Measurements from ENCODE around the gene FERMT3. TPM values are rescaled to one million over a fixed set of nuclear protein-coding genes. Genes with fewer than 3 reads are reported as not detected.
A peak's percentile ranks its signal among the peaks of the same experiment; 100 is the strongest.

Gene FERMT3
- total and polyA plus RNA-seq, 9 donors: 2.2 to 19.7 (median 6.4) TPM

GRCh38 chr11:64259533-64260067 lies 53.1 kb downstream of the FERMT3 start:
- no peak for TF ChIP-seq POLR2A (IDR thresholded peaks at IDR 0.05)
- TF ChIP-seq EP300 (IDR thresholded peaks at IDR 0.05): no peak
- Histone ChIP-seq H3K4me1 (ENCODE audit: insufficient read depth) (no peaks in the 10 kb centered on the region), H3K9me3 (no peaks in the 10 kb centered on the region), H3K27me3 (no peaks in the 10 kb centered on the region), H3K36me3 (no peaks in the 10 kb centered on the region), H3K4me3 (no peak overlapping the region), H3K27ac (no peak overlapping the region)
- DNase-seq: no peak
- WGBS, 3 donors: 80 to 86% (median 81%) methylated on average over 4 of the region's 4 CpGs
- intact Hi-C loops (cut with DNase I): loop anchor here in 2 of 4 donors (10.0 kb wide), 1 partner anchor 55 kb away; the partner anchor contains the start of gene FERMT3 (in 2 of the 2)

- Histone ChIP-seq H3K27ac (no peak overlapping the region), H3K27me3 (no peaks in the 10 kb centered on the region), H3K9me3 (no peaks in the 10 kb centered on the region), H3K36me3 (no peaks in the 10 kb centered on the region), H3K4me1 (ENCODE audit: insufficient read depth) (no peaks in the 10 kb centered on the region), H3K4me3 (no peak overlapping the region)
- DNase-seq: no peak
- TF ChIP-seq POLR2A (IDR thresholded peaks at IDR 0.05) (no peak), CTCF (IDR thresholded peaks at IDR 0.05) (no peak), EP300 (IDR thresholded peaks at IDR 0.05) (no peak)
- intact Hi-C loops (cut with DNase I): loop anchor here in 2 of 4 donors (10.0 kb wide), 1 partner anchor 55 kb away; the partner anchor contains the start of gene FERMT3 (in 2 of the 2)
- WGBS, 3 donors: 93 to 96% (median 93%) methylated on average over 6 of the region's 6 CpGs
Observed at GRCh38 chr11:64260147-64260708, 53.7 kb downstream of the FERMT3 start.

- Histone ChIP-seq H3K27me3 (no peaks in the 10 kb centered on the region), H3K36me3 (no peaks in the 10 kb centered on the region), H3K4me1 (ENCODE audit: insufficient read depth) (no peaks in the 10 kb centered on the region), H3K9me3 (no peaks in the 10 kb centered on the region), H3K27ac (no peak overlapping the region), H3K4me3 (no peak overlapping the region)
- TF ChIP-seq EP300 (IDR thresholded peaks at IDR 0.05): no peak
- no peak for TF ChIP-seq CTCF (IDR thresholded peaks at IDR 0.05)
- no peak for TF ChIP-seq POLR2A (IDR thresholded peaks at IDR 0.05)
- no peak for DNase-seq
- intact Hi-C loops (cut with DNase I): loop anchor here in 2 of 4 donors (10.0 kb wide), 1 partner anchor 57 kb away; the partner anchor contains the start of gene FERMT3 (in 2 of the 2)
- 86 to 89% (median 87%) methylated on average over 18 of the region's 18 CpGs for WGBS, 3 donors
Observed at GRCh38 chr11:64261556-64262080, 55.1 kb downstream of the FERMT3 start.

GRCh38 chr11:64262271-64263002 lies 55.9 kb downstream of the FERMT3 start:
- WGBS, 3 donors: 89 to 92% (median 92%) methylated on average over 42 of the region's 42 CpGs
- no peaks in the 10 kb centered on the region for H3K36me3 ChIP-seq
- intact Hi-C loops (cut with DNase I): loop anchor here in 2 of 4 donors (10.0 kb wide), 1 partner anchor 58 kb away; the partner anchor contains the start of gene FERMT3 (in 2 of the 2)
- H3K4me1 ChIP-seq (ENCODE audit: insufficient read depth): no peaks in the 10 kb centered on the region
- H3K9me3 ChIP-seq: no peaks in the 10 kb centered on the region
- DNase-seq: peak in 1 of 5 donors; percentile 40
- TF ChIP-seq CTCF (IDR thresholded peaks at IDR 0.05): no peak
- H3K27me3 ChIP-seq: no peaks in the 10 kb centered on the region
- no peak overlapping the region for H3K27ac ChIP-seq
- H3K4me3 ChIP-seq: no peak overlapping the region
